Stimulated activated CD4-positive, alpha-beta T cell treated with anti-CD3 and anti-CD28 coated beads, Interleukin-2, amount 100 ng/mL, for 48 hours (primary cell): ENCODE results near the gene PHF1.

Source experiments
- DNase-seq, 2 donors: peaks; one replicate each; pipeline ENCODE4 v3.0.0-alpha.2; 2020

PHF1 gene

GRCh38 chr6:33433544-33434191 lies 22.9 kb downstream of the PHF1 start:
- DNase-seq = no peak

DNA sequence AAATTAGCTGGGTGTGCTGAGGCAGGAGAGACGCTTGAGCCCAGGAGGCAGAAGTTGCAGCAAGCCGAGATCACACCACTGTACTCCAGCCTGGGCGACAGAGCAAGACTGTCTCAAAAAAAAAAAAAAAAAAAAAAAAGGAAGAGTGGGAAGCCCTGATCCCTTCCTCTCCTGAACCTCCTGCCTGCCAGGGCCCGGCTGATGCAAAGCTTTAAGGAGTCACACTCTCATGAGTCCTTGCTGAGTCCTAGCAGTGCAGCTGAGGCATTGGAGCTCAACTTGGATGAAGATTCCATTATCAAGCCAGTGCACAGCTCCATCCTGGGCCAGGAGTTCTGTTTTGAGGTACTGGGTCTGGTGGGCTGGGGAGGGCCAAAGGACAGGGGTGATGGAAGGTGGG lies 24.1 kb downstream of the PHF1 start:
- DNase-seq = no peak

DNA sequence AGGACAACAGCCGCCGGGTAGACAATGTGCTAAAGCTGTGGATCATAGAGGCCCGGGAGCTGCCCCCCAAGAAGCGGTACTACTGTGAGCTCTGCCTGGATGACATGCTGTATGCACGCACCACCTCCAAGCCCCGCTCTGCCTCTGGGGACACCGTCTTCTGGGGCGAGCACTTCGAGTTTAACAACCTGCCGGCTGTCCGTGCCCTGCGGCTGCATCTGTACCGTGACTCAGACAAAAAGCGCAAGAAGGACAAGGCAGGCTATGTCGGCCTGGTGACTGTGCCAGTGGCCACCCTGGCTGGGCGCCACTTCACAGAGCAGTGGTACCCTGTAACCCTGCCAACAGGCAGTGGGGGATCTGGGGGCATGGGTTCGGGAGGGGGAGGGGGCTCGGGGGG lies 26.9 kb downstream of the PHF1 start:
- no peak for DNase-seq

DNA sequence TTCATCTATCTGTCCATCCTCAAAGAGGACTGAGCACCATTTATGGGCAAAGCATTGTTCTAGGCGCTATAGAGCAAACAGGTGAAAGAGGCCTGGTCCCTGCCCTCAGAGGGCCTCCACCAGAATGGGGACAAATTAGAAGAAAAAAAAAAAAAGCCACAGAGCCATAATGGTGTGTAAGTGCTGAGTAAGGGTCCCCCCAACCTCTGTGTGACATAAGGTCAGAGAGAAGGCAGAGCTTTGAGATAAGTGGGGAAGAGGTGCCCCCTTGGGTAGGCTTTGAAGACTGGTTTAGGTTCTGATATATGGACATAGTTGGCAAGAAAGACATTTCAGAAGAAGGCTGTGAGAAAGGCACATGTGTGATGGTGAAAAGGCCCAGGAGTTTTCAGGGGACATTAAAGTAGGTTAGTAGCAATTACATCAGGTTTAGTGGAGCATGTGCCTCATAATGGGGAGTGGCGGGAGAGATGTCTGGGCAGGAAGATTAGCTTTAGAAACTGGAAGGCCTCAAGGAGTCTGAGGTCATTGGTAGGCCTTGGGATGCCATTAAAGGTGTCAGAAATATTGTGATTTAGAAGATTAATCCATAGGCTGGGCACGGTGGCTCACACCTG lies 28.3 kb downstream of the PHF1 start:
- no peak for DNase-seq

GRCh38 chr6:33439956-33440648 lies 29.3 kb downstream of the PHF1 start:
- DNase-seq = no peak

GRCh38 chr6:33440649-33441309 lies 30.0 kb downstream of the PHF1 start:
- DNase-seq = no peak

DNA sequence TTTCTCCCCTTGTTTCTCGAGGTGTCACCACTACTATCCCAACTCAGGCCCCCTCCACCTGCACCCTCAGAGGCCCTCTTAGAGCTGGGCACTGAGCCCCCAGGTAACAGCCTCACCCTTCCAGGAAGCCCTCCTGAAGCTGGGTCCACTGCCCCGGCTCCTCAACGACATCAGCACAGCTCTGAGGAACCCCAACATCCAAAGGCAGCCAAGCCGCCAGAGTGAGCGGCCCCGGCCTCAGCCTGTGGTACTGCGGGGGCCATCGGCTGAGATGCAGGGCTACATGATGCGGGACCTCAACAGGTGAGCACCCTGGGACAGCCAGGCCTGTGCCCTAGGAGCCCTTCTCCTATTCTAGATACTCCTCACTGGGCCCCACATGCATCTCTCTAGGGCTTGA lies 30.6 kb downstream of the PHF1 start:
- DNase-seq = no peak

DNA sequence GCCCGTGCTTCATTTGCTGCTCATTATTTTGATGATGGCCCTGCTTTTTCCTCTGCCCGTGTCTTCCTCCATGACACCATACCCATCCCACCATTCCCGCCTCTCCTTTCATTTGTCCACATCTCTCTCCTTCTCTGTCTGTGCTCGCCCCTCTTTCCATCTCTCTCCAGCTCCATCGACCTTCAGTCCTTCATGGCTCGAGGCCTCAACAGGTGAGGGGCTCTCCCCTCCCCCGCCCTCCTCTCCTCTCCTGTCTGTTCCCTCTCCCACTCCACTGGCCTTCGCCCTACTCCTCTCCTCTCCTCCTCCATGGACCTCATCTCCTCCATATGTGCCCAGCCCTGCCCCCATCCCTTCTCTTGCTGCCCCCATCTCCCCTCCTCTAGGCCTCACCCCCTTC lies 31.5 kb downstream of the PHF1 start:
- no peak for DNase-seq

DNA sequence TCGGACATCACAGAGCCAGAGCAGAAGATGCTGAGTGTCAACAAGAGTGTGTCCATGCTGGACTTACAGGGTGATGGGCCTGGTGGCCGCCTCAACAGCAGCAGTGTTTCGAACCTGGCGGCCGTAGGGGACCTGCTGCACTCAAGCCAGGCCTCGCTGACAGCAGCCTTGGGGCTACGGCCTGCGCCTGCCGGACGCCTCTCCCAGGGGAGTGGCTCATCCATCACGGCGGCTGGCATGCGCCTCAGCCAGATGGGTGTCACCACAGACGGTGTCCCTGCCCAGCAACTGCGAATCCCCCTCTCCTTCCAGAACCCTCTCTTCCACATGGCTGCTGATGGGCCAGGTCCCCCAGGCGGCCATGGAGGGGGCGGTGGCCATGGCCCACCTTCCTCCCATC lies 32.2 kb downstream of the PHF1 start:
- no peak for DNase-seq

- no peak for DNase-seq
Observed at GRCh38 chr6:33443619-33444504, 33.0 kb downstream of the PHF1 start.

DNA sequence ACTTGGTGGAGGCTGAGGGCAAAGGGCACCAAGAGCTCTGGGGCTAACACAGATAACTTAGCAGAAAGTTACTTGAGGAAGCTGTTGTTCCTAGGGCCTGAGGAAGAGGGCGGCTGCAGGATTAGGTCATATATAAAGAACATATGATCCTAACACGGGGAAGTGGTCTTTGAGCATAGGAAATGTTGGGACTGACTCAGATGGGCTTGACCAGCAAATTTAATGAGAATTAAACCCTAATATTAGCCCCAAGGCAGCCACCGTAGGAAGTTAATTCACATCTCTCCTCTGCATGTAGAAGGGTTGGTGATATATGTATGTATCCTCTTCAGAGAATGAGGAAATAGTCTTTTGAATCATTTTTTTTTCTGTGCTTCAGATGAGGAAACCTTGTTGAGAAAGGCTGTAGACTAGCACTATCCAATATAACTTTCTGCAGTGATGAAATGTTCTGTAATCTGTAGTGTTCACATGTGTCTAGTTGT lies 34.3 kb downstream of the PHF1 start:
- DNase-seq = no peak

DNA sequence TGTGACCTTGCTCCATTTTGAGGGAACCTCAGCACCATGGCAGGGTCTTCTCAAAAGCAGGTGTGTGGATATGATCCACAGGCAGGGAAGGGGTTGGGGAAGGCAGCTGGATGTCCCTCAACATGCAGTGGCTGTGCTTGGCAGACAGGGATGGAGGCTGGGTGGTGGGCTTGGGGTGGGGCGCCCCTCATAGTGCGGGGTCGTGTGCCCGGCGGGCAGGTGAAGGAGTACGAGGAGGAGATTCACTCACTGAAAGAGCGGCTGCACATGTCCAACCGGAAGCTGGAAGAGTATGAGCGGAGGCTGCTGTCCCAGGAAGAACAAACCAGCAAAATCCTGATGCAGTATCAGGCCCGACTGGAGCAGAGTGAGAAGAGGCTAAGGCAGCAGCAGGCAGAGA lies 35.5 kb downstream of the PHF1 start:
- no peak for DNase-seq

GRCh38 chr6:33450434-33450833 lies 39.6 kb downstream of the PHF1 start:
- DNase-seq = no peak

DNA sequence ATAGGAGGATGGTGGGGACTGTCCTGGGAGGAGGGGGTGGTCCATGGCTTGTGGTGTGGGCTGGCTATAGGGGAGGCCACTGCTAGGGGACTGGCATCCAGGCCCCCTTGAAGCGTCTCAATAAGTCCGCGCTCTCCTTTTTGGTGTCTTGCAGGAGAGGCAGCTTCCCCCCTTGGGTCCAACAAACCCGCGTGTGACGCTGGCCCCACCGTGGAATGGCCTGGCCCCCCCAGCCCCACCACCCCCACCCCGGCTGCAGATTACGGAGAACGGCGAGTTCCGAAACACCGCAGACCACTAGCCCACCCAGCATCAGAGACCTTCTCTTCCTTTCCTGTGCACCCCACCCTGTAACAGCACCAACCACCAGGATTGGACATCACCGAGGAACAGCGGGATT lies 40.8 kb downstream of the PHF1 start:
- DNase-seq = no peak

DNA sequence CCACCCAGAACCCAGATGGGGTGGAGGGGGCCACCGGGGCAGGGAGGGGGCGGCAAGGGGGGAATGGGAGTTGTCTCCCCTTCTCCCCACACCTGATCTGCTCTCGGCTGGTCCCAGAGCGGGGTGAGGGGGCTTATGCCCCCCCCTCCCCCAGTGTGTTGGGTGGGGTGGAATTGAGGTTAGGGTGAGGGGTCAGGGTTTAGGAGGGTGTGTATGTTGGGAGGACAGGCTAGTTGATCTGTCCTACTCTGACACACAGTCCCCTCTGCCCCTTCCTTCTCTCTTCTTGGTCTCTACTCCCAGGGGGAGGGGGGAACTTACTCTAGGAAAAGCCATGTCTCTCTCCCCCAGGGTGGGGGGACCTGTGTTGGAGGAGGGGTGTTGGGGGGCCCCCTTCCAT lies 41.7 kb downstream of the PHF1 start:
- DNase-seq = no peak

DNA sequence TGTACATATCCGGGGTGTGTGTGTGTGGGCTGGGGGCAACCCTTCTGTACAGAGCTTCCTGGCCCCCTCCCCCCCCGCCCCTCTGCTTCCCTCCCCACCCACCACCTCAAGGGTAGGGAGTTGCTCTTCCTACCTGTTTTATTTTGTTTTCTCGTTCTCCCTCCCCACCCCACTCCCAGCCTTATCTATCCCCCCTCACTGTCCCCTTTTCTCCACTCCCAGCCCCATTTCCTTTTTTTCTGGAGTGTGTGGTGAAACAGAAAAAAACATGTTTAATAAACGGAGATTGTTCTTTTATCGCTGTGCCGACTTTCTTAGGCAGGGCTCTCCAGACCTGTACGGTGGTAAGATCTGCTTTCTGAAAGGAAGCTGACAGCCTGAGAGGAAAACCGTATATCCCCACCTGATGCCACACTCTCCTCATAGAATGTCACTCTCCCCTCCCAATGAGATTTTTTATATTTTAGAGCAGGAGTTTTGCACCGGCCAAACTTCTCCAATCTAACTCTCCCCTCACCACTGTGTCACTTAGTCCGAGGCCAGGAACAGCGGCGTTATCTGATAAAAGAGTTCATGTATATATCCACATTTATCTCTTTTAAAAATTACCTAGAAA lies 42.7 kb downstream of the PHF1 start:
- DNase-seq = no peak

DNA sequence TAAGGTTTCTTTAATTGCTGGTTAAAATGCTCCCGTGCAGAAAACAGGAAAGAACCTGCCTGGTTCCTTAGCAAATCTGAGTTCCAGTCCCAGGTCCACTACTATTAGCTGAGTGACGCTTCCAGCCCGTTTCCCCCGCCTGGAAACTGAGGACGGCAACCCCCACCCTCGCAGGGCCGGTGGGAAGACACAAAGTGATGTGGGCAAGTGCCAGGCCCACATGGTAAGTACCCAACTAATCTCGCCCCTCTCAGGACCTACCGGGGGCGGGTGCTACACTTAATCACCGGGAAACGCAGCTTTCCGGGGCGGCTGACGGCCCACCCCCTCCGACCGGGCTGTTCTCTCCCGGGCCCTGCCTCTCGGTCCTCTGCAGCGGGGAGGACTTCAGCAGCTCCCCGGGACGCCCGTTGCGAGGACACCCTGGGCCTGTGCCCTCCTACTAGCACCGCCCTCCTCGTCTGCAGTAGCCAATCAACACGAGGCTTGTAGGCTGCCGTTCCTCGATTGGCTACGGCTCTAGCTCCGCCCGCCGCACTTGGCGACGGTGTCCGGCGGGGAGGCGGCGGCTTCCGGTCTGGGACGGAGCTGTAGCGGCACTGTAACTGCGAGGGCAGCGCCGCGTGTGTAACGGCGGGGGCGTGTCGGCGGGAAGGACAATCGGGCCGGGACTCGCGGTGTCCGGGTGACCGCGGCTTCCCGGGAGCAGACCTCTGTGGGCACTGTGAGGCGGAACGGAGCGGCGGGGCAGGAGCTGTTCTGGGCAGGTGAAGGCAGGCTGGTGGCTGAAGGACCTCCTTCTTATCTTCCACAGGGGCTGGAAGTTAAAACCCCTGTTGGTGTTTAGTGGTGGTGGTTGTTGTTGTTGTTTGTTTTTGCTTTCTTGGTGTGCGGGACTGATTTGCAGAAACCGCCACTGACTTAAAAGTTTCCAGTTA lies 43.5 kb downstream of the PHF1 start, which contains the start of gene ZBTB9:
Gene ZBTB9, plus strand, starts transcription at position 568 of the 938 bp plus-strand sequence. CDS start 525 bp downstream, outside the sequence.
- peak; percentile 88 to 92 for DNase-seq

DNA sequence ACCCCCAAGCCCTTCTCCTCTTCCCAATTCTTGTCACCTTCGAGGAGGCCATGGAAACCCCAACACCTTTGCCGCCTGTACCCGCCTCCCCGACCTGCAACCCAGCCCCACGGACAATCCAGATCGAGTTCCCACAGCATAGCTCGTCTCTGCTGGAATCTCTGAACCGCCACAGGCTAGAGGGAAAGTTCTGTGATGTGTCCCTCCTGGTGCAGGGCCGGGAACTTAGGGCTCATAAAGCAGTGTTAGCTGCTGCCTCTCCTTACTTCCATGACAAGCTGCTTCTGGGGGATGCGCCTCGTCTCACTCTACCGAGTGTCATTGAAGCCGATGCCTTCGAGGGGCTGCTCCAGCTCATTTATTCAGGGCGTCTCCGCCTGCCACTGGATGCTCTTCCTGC lies 44.2 kb downstream of the PHF1 start:
- no peak for DNase-seq

GRCh38 chr6:33456156-33456555 lies 45.3 kb downstream of the PHF1 start:
- no peak for DNase-seq

DNA sequence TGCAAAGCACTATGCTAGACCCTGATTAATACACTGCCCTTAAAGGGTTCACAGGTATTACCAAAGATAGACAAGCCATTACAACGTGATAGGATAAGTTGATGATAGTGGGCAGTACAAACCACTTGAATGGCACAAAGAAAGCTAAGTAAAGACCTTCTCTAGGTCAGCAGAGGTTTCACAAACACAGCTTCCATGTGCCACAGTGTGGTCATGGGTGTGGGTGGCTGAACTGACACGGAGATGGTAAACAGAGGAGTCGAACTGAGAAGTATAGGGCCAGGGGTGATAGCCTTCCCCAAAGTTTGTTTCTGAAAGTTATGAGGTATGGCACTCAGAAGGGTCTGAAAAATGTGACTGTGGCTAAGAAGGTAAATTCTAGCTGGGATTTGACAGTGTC lies 47.9 kb downstream of the PHF1 start:
- DNase-seq = no peak

GRCh38 chr6:33459226-33459625 lies 48.4 kb downstream of the PHF1 start:
- no peak for DNase-seq
